Measurements from ENCODE around the gene ICE1. TPM values are rescaled to one million over a fixed set of nuclear protein-coding genes. Genes with fewer than 3 reads are reported as not detected.

Gene ICE1
- total and polyA plus RNA-seq, 2 donors (not counting 1 experiment from before 2014, with no cell fraction given), result 6.5 to 39.7 TPM

DNA sequence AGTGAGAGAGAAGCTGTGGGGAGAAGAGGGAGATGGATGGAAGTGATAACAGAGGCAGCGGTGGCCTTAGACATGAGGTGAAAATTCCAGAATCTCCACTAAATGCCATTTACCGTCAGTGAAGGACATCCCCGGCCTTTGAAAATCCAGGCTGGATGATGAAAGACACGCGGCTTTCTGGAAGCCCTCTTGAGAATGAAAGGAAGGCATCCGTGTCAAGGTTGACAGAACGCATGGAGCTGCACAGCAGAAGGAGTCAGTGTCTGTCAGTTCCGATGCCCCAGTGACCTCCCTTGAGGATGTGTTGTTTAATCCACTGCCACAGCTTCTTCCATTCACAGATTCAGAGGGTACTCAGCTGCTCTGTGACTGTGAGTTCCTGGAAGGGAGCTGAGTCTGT, 114.9 kb downstream of the ICE1 start:
- intact Hi-C loops (cut with micrococcal nuclease), result no loop called here
- H2AFZ ChIP-seq (ENCODE audit: insufficient read depth, low read depth, low read length, poor library complexity, severe bottlenecking), result no peak overlapping the region
- ATAC-seq (ENCODE audit: low read depth) (no peak), DNase-seq (no peak)
- no peak overlapping the region for H3K27ac Mint-ChIP-seq
- H3K9me3 Mint-ChIP-seq (ENCODE audit: insufficient read depth), result no peaks in the 10 kb centered on the region
- no peaks in the 10 kb centered on the region for H3K79me2 ChIP-seq (ENCODE audit: control insufficient read depth, insufficient read depth, low read length)
- no peaks in the 10 kb centered on the region for H4K20me1 ChIP-seq (ENCODE audit: control insufficient read depth, insufficient read depth, low read length, poor library complexity, severe bottlenecking)
- H3K4me1 ChIP-seq (ENCODE audit: control insufficient read depth in 2 of 2, insufficient read depth in 2 of 2, low read length in 2 of 2), result no peaks in the 10 kb centered on the region
- H3K36me3 ChIP-seq (replicated peaks in 1 of 2; ENCODE audit: control extremely low read depth in 1 of 2, control insufficient read depth in 1 of 2, extremely low read depth in 1 of 2, insufficient read depth in 2 of 2, low read length in 1 of 2), result no peaks in the 10 kb centered on the region
- TF ChIP-seq, protein P1, sequence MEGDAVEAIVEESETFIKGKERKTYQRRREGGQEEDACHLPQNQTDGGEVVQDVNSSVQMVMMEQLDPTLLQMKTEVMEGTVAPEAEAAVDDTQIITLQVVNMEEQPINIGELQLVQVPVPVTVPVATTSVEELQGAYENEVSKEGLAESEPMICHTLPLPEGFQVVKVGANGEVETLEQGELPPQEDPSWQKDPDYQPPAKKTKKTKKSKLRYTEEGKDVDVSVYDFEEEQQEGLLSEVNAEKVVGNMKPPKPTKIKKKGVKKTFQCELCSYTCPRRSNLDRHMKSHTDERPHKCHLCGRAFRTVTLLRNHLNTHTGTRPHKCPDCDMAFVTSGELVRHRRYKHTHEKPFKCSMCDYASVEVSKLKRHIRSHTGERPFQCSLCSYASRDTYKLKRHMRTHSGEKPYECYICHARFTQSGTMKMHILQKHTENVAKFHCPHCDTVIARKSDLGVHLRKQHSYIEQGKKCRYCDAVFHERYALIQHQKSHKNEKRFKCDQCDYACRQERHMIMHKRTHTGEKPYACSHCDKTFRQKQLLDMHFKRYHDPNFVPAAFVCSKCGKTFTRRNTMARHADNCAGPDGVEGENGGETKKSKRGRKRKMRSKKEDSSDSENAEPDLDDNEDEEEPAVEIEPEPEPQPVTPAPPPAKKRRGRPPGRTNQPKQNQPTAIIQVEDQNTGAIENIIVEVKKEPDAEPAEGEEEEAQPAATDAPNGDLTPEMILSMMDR (IDR thresholded peaks at IDR 0.05), result no peak
- no peak for TF ChIP-seq EZH2 (IDR thresholded peaks at IDR 0.05; ENCODE audit: borderline replicate concordance, insufficient read depth, low read depth, low read length, poor library complexity, severe bottlenecking)
- 91% methylated on average over 8 of the region's 8 CpGs for WGBS (ENCODE audit: insufficient coverage)
- ChIA-PET POLR2A (no interaction called here), CTCF (interaction anchor here (0.6 kb wide), 1 partner anchor 344 kb away, joined by 3 read pairs; no protein-coding TSS in a partner anchor)
- H3K4me3 Mint-ChIP-seq, result no peak overlapping the region
- no peak overlapping the region for H3K9ac ChIP-seq (ENCODE audit: low read length)
- H3K9me3 ChIP-seq (ENCODE audit: control extremely low read depth in 1 of 3, control insufficient read depth in 2 of 3, insufficient read depth in 1 of 3, low read length in 2 of 3), result peaks cover 0 to 5% (median 0%) of the 10 kb centered on the region in 3 donors
- H3K27me3 ChIP-seq (replicated peaks in 1 of 4; ENCODE audit: control extremely low read depth in 1 of 4, control insufficient read depth in 3 of 4, insufficient read depth in 4 of 4, low read length in 3 of 4), result peaks cover 0 to 12% (median 0%) of the 10 kb centered on the region in 4 experiments
- H3K4me1 Mint-ChIP-seq, result no peaks in the 10 kb centered on the region
- no peak overlapping the region for H3K4me3 ChIP-seq (ENCODE audit: control extremely low read depth in 1 of 5, extremely low read depth in 1 of 5, insufficient read depth in 1 of 5, low read depth in 2 of 5, low read length in 4 of 5)
- no peak overlapping the region for H3K4me2 ChIP-seq (replicated peaks; ENCODE audit: low read depth, low read length, poor library complexity, severe bottlenecking)
- no peak overlapping the region for H3K27ac ChIP-seq (ENCODE audit: low read length in 2 of 2)
- peaks cover 24% of the 10 kb centered on the region for H3K27me3 Mint-ChIP-seq

DNA sequence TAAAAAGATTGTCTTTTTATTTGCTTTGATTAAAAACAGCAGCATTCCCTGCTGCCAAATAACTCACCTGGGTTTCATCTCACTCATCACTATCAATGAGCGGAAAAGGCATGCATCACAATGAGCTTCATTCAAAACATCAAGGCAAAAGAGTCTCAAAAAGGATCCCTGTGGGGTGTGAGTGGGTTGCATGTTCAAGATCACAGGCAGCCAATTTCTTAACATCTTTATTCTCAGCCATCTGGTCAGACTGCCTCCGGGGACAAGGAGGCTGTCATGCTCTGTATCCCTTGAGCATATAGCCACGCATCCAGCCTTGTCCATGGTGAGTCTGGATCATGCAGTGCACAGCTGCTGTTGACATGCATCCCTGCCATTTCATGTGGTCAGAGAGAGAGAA, 117.1 kb downstream of the ICE1 start:
- H4K20me1 ChIP-seq (ENCODE audit: control insufficient read depth, insufficient read depth, low read length, poor library complexity, severe bottlenecking), result no peaks in the 10 kb centered on the region
- Mint-ChIP-seq H3K9me3 (ENCODE audit: insufficient read depth) (no peaks in the 10 kb centered on the region), H3K27ac (no peak overlapping the region), H3K27me3 (peaks cover 18% of the 10 kb centered on the region), H3K4me3 (no peak overlapping the region), H3K4me1 (no peaks in the 10 kb centered on the region)
- no peaks in the 10 kb centered on the region for H3K36me3 ChIP-seq (replicated peaks in 1 of 2; ENCODE audit: control extremely low read depth in 1 of 2, control insufficient read depth in 1 of 2, extremely low read depth in 1 of 2, insufficient read depth in 2 of 2, low read length in 1 of 2)
- no peak overlapping the region for H3K4me2 ChIP-seq (replicated peaks; ENCODE audit: low read depth, low read length, poor library complexity, severe bottlenecking)
- H3K79me2 ChIP-seq (ENCODE audit: control insufficient read depth, insufficient read depth, low read length), result no peaks in the 10 kb centered on the region
- TF ChIP-seq, protein P1 (IDR thresholded peaks at IDR 0.05), result no peak
- no peak for TF ChIP-seq EZH2 (IDR thresholded peaks at IDR 0.05; ENCODE audit: borderline replicate concordance, insufficient read depth, low read depth, low read length, poor library complexity, severe bottlenecking)
- H2AFZ ChIP-seq (ENCODE audit: insufficient read depth, low read depth, low read length, poor library complexity, severe bottlenecking), result no peak overlapping the region
- CTCF ChIA-PET, result no interaction called here
- intact Hi-C loops (cut with micrococcal nuclease), result no loop called here
- POLR2A ChIA-PET, result no interaction called here
- H3K27me3 ChIP-seq (replicated peaks in 1 of 4; ENCODE audit: control extremely low read depth in 1 of 4, control insufficient read depth in 3 of 4, insufficient read depth in 4 of 4, low read length in 3 of 4), result peaks cover 0 to 4% (median 0%) of the 10 kb centered on the region in 4 experiments
- H3K4me1 ChIP-seq (ENCODE audit: control insufficient read depth in 2 of 2, insufficient read depth in 2 of 2, low read length in 2 of 2), result no peaks in the 10 kb centered on the region
- ATAC-seq (ENCODE audit: low read depth), result no peak
- no peak overlapping the region for H3K27ac ChIP-seq (ENCODE audit: low read length in 2 of 2)
- no peak overlapping the region for H3K4me3 ChIP-seq (ENCODE audit: control extremely low read depth in 1 of 5, extremely low read depth in 1 of 5, insufficient read depth in 1 of 5, low read depth in 2 of 5, low read length in 4 of 5)
- no peak overlapping the region for H3K9ac ChIP-seq (ENCODE audit: low read length)
- no peak for DNase-seq
- no peaks in the 10 kb centered on the region for H3K9me3 ChIP-seq (ENCODE audit: control extremely low read depth in 1 of 3, control insufficient read depth in 2 of 3, insufficient read depth in 1 of 3, low read length in 2 of 3)
- WGBS (ENCODE audit: insufficient coverage), result 50% methylated on average over 2 of the region's 3 CpGs

Measured in B cell (primary cell).